Ishikawa (cell line): ENCODE results near the gene NAGS.

Experiments used
- CEBPB ChIP-seq: IDR thresholded peaks from 2 replicates; pipeline ENCODE4 v1.6.1; 2012
- CREB1 ChIP-seq: IDR thresholded peaks from 2 replicates; pipeline ENCODE4 v1.6.1; 2012; ENCODE audit warnings: low read depth
- EGR1 ChIP-seq: IDR thresholded peaks from 2 replicates; pipeline ENCODE4 v1.6.1; 2012
- EP300 ChIP-seq: IDR thresholded peaks from 2 replicates; pipeline ENCODE4 v1.6.1; 2012; ENCODE audit warnings: borderline replicate concordance
- FOXM1 ChIP-seq: IDR thresholded peaks from 2 replicates; pipeline ENCODE4 v1.6.1; 2012; ENCODE audit warnings: low read depth, borderline replicate concordance
- MAX ChIP-seq: IDR thresholded peaks from 2 replicates; pipeline ENCODE4 v1.6.1; 2012
- NFIC ChIP-seq: IDR thresholded peaks from 2 replicates; pipeline ENCODE4 v1.6.1; 2012
- RAD21 ChIP-seq: IDR thresholded peaks from 2 replicates; pipeline ENCODE4 v1.6.1; 2012; ENCODE audit warnings: low read depth
- REST ChIP-seq: IDR thresholded peaks from 2 replicates; pipeline ENCODE4 v1.6.1; 2012; ENCODE audit warnings: low read depth, mild to moderate bottlenecking
- TAF1 ChIP-seq: IDR thresholded peaks from 2 replicates; pipeline ENCODE4 v1.6.1; 2012; ENCODE audit warnings: low read depth, mild to moderate bottlenecking
- TCF12 ChIP-seq: IDR thresholded peaks from 2 replicates; pipeline ENCODE4 v1.6.1; 2012; ENCODE audit warnings: low read depth
- TEAD4 ChIP-seq: IDR thresholded peaks from 2 replicates; pipeline ENCODE4 v1.6.1; 2012
- USF1 ChIP-seq: IDR thresholded peaks from 2 replicates; pipeline ENCODE4 v1.6.1; 2012
- YY1 ChIP-seq: IDR thresholded peaks from 2 replicates; pipeline ENCODE4 v1.6.1; 2012; ENCODE audit warnings: low read depth
- ZBTB7A ChIP-seq: IDR thresholded peaks from 2 replicates; pipeline ENCODE4 v1.6.1; 2012; ENCODE audit warnings: low read depth

The NAGS gene

GRCh38 chr17:43983515-43984411, 20.7 kb upstream of the NAGS start:
- TF ChIP-seq TAF1 (no peak), TCF12 (no peak), CEBPB (no peak), NFIC (no peak), FOXM1 (no peak), EP300 (no peak), MAX (0 out of 2 replicates have a peak, but pooled peaks have one; percentile 20), RAD21 (no peak)

GRCh38 chr17:43984521-43984920, 19.9 kb upstream of the NAGS start:
- TF ChIP-seq MAX (no peak), ZBTB7A (no peak), FOXM1 (no peak), TAF1 (no peak), EGR1 (no peak)

GRCh38 chr17:43986225-43986981, 18.0 kb upstream of the NAGS start:
- no peak for TF ChIP-seq CEBPB

GRCh38 chr17:43987131-43988021, 17.0 kb upstream of the NAGS start:
- TF ChIP-seq YY1 = no peak
- no peak for TF ChIP-seq FOXM1
- no peak for TF ChIP-seq EGR1
- no peak for TF ChIP-seq REST
- no peak for TF ChIP-seq TEAD4
- no peak for TF ChIP-seq USF1
- no peak for TF ChIP-seq TCF12

- no peak for TF ChIP-seq CREB1
- no peak for TF ChIP-seq EGR1
Observed at GRCh38 chr17:43988301-43988700, 16.1 kb upstream of the NAGS start.

GRCh38 chr17:43992641-43993040, 11.8 kb upstream of the NAGS start:
- TF ChIP-seq TEAD4 (no peak), USF1 (no peak), ZBTB7A (no peak), NFIC (no peak), TCF12 (no peak), CEBPB (no peak), EP300 (no peak), EGR1 (no peak), TAF1 (no peak), CREB1 (no peak), YY1 (no peak), REST (no peak), FOXM1 (no peak), RAD21 (no peak), MAX (no peak)
